NB4 (cell line): ENCODE measurements around the gene BMPER.

ENCODE experiments used
- CTCF ChIP-seq: IDR thresholded peaks from one replicate; pipeline ENCODE4 v1.5.1; 2012; ENCODE audit warnings: low read depth, low read length
- POLR2A ChIP-seq: IDR thresholded peaks from 2 replicates; pipeline ENCODE4 v1.6.1; 2011; ENCODE audit warnings: mild to moderate bottlenecking; ENCODE audit not compliant: insufficient read length; ENCODE audit errors: extremely low read depth

DNA sequence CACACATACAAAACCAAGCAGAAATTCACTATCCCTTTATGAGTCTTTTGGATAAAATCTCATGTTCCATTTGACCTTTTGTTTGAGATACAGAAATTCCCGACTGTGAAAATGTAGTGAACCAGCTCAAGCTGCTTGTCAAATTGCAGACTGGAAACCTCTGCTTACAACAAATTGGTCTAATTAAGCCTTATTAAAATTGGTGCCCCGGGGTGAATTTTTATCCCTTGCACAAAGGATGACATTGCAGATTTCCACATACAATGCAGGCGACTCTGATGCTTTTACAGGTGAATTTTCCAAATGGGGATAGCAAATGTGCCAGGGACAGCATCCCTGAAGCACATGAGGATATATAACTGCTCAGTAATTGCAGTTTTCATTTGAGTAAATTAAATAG is 257.3 kb downstream of the BMPER start:
- TF ChIP-seq CTCF (no peak), POLR2A (no peak)
